NCI-H1930 (cell line): ENCODE results near the gene DMAP1.
"Not testable (repeated sequence)": the region's sequence is repeated elsewhere in the genome, so short reads cannot be mapped to it uniquely, and the experiment has no call there.

ENCODE experiments used
- DNase-seq, 2 experiments: peaks; one replicate each; lab custom pipeline; 2025; lab: John Stamatoyannopoulos, UW

Gene DMAP1

GRCh38 chr1:44213222-44214112 lies at the start of gene DMAP1:
TSS of gene DMAP1 (plus strand) at chr1:44213471. CDS start at chr1:44213754, 283 bp downstream.
- DNase-seq = peak; percentile 60 to 86

GRCh38 chr1:44168520-44169098 lies 44.7 kb upstream of the DMAP1 start:
- DNase-seq = no peak

- no peak for DNase-seq
These were observed 42.9 kb upstream of the DMAP1 start for GRCh38 chr1:44170281-44170823.

- DNase-seq = no peak
These were observed 38.6 kb upstream of the DMAP1 start for GRCh38 chr1:44174630-44175029.

GRCh38 chr1:44200336-44200735 lies 12.9 kb upstream of the DMAP1 start:
- DNase-seq = no peak

GRCh38 chr1:44206545-44206944 lies 6.7 kb upstream of the DMAP1 start:
- DNase-seq = not testable (repeated sequence)

GRCh38 chr1:44208226-44208625 lies 5.0 kb upstream of the DMAP1 start:
- DNase-seq = no peak

- no peak for DNase-seq
These were observed 2.7 kb upstream of the DMAP1 start for GRCh38 chr1:44210595-44210994.

GRCh38 chr1:44212355-44213221 lies 683 bp upstream of the DMAP1 start:
- DNase-seq = no peak

- DNase-seq = peak; percentile 32 to 62
These were observed 4.6 kb downstream of the DMAP1 start for GRCh38 chr1:44217809-44218410.

- DNase-seq = no peak
These were observed 5.4 kb downstream of the DMAP1 start for GRCh38 chr1:44218503-44219300.

GRCh38 chr1:44219301-44219626 lies 6.0 kb downstream of the DMAP1 start:
- no peak for DNase-seq

- DNase-seq = no peak
These were observed 6.9 kb downstream of the DMAP1 start for GRCh38 chr1:44220001-44220751.

GRCh38 chr1:44220755-44221154 lies 7.5 kb downstream of the DMAP1 start:
- no peak for DNase-seq

- DNase-seq = no peak
These were observed 8.5 kb downstream of the DMAP1 start for GRCh38 chr1:44221769-44222168.

GRCh38 chr1:44222397-44223186 lies 9.3 kb downstream of the DMAP1 start:
- DNase-seq = no peak

GRCh38 chr1:44223187-44223610 lies 9.9 kb downstream of the DMAP1 start:
- DNase-seq = no peak

- no peak for DNase-seq
These were observed 12.5 kb downstream of the DMAP1 start for GRCh38 chr1:44225761-44226160.

- no peak for DNase-seq
These were observed 13.9 kb downstream of the DMAP1 start for GRCh38 chr1:44227211-44227610.
